Suprapubic skin (tissue), 4 donors: ENCODE measurements around the gene DMC1.

ENCODE experiments used
- EP300 ChIP-seq: sonication (generic); formaldehyde crosslinking; IDR thresholded peaks from one replicate; pipeline ENCODE4 v1.6.1; 2017; ENCODE audit warnings: antibody characterized with exemption
- POLR2A ChIP-seq, 2 donors: fragments of 450-650 bp; IDR thresholded peaks; one replicate each; pipeline ENCODE4 v1.6.1; 2017; ENCODE audit warnings: antibody characterized with exemption in 2 of 2, mild to moderate bottlenecking in 2 of 2, moderate library complexity in 2 of 2
- POLR2AphosphoS5 ChIP-seq, 3 donors: sonication (generic); formaldehyde crosslinking; IDR thresholded peaks; one replicate each; pipeline ENCODE4 v1.6.1; 2017; ENCODE audit warnings: antibody characterized with exemption in 3 of 3
- TF ChIP-seq, protein P1 (sequence below), 2 donors: fragments of 200-600 bp in 1 of 2; fragments of 450-650 bp in 1 of 2; sonication (generic) in 1 of 2; IDR thresholded peaks; one replicate each; pipeline ENCODE4 v1.5.1; 2016 to 2019; ENCODE audit warnings: antibody characterized with exemption in 2 of 2, mild to moderate bottlenecking in 1 of 2, moderate library complexity in 1 of 2

GRCh38 chr22:38613588-38613987, 43.6 kb upstream of the DMC1 start:
- TF ChIP-seq, protein P1, sequence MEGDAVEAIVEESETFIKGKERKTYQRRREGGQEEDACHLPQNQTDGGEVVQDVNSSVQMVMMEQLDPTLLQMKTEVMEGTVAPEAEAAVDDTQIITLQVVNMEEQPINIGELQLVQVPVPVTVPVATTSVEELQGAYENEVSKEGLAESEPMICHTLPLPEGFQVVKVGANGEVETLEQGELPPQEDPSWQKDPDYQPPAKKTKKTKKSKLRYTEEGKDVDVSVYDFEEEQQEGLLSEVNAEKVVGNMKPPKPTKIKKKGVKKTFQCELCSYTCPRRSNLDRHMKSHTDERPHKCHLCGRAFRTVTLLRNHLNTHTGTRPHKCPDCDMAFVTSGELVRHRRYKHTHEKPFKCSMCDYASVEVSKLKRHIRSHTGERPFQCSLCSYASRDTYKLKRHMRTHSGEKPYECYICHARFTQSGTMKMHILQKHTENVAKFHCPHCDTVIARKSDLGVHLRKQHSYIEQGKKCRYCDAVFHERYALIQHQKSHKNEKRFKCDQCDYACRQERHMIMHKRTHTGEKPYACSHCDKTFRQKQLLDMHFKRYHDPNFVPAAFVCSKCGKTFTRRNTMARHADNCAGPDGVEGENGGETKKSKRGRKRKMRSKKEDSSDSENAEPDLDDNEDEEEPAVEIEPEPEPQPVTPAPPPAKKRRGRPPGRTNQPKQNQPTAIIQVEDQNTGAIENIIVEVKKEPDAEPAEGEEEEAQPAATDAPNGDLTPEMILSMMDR (IDR thresholded peaks at IDR 0.05): no peak
- TF ChIP-seq POLR2AphosphoS5 (IDR thresholded peaks at IDR 0.05): no peak
- no peak for TF ChIP-seq EP300
- no peak for TF ChIP-seq POLR2A (IDR thresholded peaks at IDR 0.05)
